WTC11 (cell line): ENCODE measurements around the gene SLAMF1. TPM values are rescaled to one million over a fixed set of nuclear protein-coding genes. Genes with fewer than 3 reads are reported as not detected.

Experiments
- ATAC-seq: fragments of 200-7000 bp; cut with Tn5 transposase; 2 replicates; pipeline ENCODE4 v1.10.0; 2021; ENCODE audit warnings: mild to moderate bottlenecking, moderate library complexity
- CTCF ChIA-PET: fragments of 300-600 bp; sonication (Branson Sonifier 250); formaldehyde crosslinking; loops from one replicate; lab custom pipeline; 2021; ENCODE audit warnings: antibody characterized with exemption; lab: Charles Lee
- POLR2A ChIA-PET: fragments of 350-600 bp; sonication (Branson Sonifier 250); formaldehyde crosslinking; loops from one replicate; lab custom pipeline; 2021; ENCODE audit warnings: antibody characterized with exemption; lab: Charles Lee
- DNase-seq: peaks from one replicate; pipeline ENCODE4 v3.0.0; 2021; ENCODE audit warnings: low spot score
- H3K27ac Mint-ChIP-seq: 2 replicates; pipeline ENCODE4 v1.8.0; 2021; ENCODE audit warnings: mixed read lengths
- H3K27me3 Mint-ChIP-seq: 2 replicates; pipeline ENCODE4 v1.8.0; 2021; ENCODE audit warnings: low read depth, mild to moderate bottlenecking, moderate library complexity, mixed read lengths
- H3K36me3 Mint-ChIP-seq: 2 replicates; pipeline ENCODE4 v1.8.0; 2021; ENCODE audit warnings: mixed read lengths
- H3K4me1 Mint-ChIP-seq: 2 replicates; pipeline ENCODE4 v1.8.0; 2022; ENCODE audit warnings: mixed read lengths
- H3K4me3 Mint-ChIP-seq: 2 replicates; pipeline ENCODE4 v1.8.0; 2021; ENCODE audit warnings: mild to moderate bottlenecking, moderate library complexity, mixed read lengths
- H3K9me3 Mint-ChIP-seq: 2 replicates; pipeline ENCODE4 v1.8.0; 2021; ENCODE audit warnings: mixed read lengths
- CBFB ChIP-seq: sonication (generic); formaldehyde crosslinking; IDR thresholded peaks from 2 replicates; pipeline ENCODE4 v1.8.1; 2022; ENCODE audit warnings: mild to moderate bottlenecking, low read depth, missing genetic modification reagents
- EMX1 ChIP-seq: fragments of 250-450 bp; sonication (Bioruptor Pico); IDR thresholded peaks from 2 replicates; pipeline ENCODE4 v1.8.0; 2021; ENCODE audit warnings: mild to moderate bottlenecking
- ESRRA ChIP-seq: sonication (generic); formaldehyde crosslinking; IDR thresholded peaks from 2 replicates; pipeline ENCODE4 v1.8.1; 2022; ENCODE audit warnings: mild to moderate bottlenecking, missing genetic modification reagents, borderline replicate concordance
- GTF2I ChIP-seq: fragments of 250-450 bp; sonication (Bioruptor Pico); conservative IDR thresholded peaks from 2 replicates; pipeline ENCODE4 v1.4.0; 2021; ENCODE audit warnings: mild to moderate bottlenecking
- OVOL2 ChIP-seq: fragments of 250-450 bp; sonication (Bioruptor Pico); IDR thresholded peaks from 2 replicates; pipeline ENCODE4 v1.9.0; 2021; ENCODE audit warnings: mild to moderate bottlenecking, borderline replicate concordance
- PRRX2 ChIP-seq: fragments of 250-450 bp; sonication (Bioruptor Pico); IDR thresholded peaks from 2 replicates; pipeline ENCODE4 v1.8.0; 2021; ENCODE audit warnings: mild to moderate bottlenecking
- TEAD4 ChIP-seq: sonication (generic); formaldehyde crosslinking; IDR thresholded peaks from 2 replicates; pipeline ENCODE4 v1.8.0; 2022; ENCODE audit warnings: mild to moderate bottlenecking, missing genetic modification reagents
- ZNF219 ChIP-seq: sonication (generic); formaldehyde crosslinking; IDR thresholded peaks from 2 replicates; pipeline ENCODE4 v1.8.0; 2023; ENCODE audit warnings: missing genetic modification reagents, mild to moderate bottlenecking, borderline replicate concordance
- ZNF416 ChIP-seq: fragments of 250-450 bp; sonication (Bioruptor Pico); IDR thresholded peaks from 2 replicates; pipeline ENCODE4 v1.9.0; 2021; ENCODE audit warnings: mild to moderate bottlenecking, inconsistent platforms
- total RNA-seq: library from RNA; stranded (reverse); gene quantifications from 3 replicates; pipeline ENCODE4 v1.2.3, GENCODE V29; 2021
- TF ChIP-seq, protein P1 (sequence below): fragments of 250-450 bp; sonication (Bioruptor Pico); IDR thresholded peaks from 2 replicates; pipeline ENCODE4 v1.9.0; 2021; ENCODE audit warnings: mild to moderate bottlenecking
- TF ChIP-seq, protein P2 (sequence below): sonication (generic); formaldehyde crosslinking; IDR thresholded peaks from 2 replicates; pipeline ENCODE4 v1.8.1; 2023; ENCODE audit warnings: mild to moderate bottlenecking, missing genetic modification reagents, borderline replicate concordance
- TF ChIP-seq, protein P3 (sequence below): sonication (generic); formaldehyde crosslinking; IDR thresholded peaks from 2 replicates; pipeline ENCODE4 v1.8.0; 2022; ENCODE audit warnings: mild to moderate bottlenecking, missing genetic modification reagents
- TF ChIP-seq, protein P4 (sequence below): sonication (generic); formaldehyde crosslinking; IDR thresholded peaks from 2 replicates; pipeline ENCODE4 v1.8.1; 2022; ENCODE audit warnings: mild to moderate bottlenecking, missing genetic modification reagents, moderate library complexity, borderline replicate concordance
- TF ChIP-seq, protein P5 (sequence below): fragments of 250-450 bp; sonication (Bioruptor Pico); conservative IDR thresholded peaks from 2 replicates; pipeline ENCODE4 v1.9.0; 2021; ENCODE audit warnings: mild to moderate bottlenecking
- TF ChIP-seq, protein P6 (sequence below): sonication (generic); formaldehyde crosslinking; IDR thresholded peaks from 2 replicates; pipeline ENCODE4 v1.8.1; 2023; ENCODE audit warnings: mild to moderate bottlenecking, missing genetic modification reagents

SLAMF1 gene
- total RNA-seq, 1 experiment from 2014 or later, result 0.15 TPM

DNA sequence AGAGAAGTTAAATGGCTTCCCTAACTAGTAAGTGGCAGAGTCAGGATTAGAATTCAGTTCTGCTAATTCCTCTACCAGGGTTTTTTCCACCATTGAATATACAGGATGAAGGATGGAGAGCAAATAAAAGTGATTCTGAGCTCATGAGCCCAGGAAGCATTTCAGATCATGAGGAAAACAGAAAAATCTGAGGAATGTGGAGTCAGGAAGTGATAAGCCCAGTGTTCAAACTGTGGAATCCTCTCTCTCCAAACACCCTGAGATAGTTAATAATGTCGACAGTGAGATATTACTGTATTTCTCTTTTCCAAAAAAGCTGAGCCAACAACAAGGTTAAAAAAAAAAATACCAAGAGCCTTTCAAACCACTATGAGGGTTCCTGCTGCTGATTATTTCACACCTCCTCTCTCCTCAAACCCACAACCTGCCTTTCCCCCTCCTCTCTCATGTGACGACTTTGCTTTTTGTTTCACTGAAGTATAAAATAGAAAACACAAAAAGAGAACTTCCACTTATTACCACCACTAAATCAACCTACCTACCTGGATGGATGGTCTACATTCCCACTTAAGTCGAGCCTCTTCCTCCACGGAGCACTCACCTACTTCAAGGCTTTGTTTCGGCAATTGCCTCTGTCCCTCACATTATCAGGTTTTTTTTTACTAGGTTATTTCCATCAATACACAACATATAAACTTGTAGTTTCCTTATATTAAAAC is 8.9 kb downstream of the SLAMF1 start (continued):
- TF ChIP-seq, protein P1, sequence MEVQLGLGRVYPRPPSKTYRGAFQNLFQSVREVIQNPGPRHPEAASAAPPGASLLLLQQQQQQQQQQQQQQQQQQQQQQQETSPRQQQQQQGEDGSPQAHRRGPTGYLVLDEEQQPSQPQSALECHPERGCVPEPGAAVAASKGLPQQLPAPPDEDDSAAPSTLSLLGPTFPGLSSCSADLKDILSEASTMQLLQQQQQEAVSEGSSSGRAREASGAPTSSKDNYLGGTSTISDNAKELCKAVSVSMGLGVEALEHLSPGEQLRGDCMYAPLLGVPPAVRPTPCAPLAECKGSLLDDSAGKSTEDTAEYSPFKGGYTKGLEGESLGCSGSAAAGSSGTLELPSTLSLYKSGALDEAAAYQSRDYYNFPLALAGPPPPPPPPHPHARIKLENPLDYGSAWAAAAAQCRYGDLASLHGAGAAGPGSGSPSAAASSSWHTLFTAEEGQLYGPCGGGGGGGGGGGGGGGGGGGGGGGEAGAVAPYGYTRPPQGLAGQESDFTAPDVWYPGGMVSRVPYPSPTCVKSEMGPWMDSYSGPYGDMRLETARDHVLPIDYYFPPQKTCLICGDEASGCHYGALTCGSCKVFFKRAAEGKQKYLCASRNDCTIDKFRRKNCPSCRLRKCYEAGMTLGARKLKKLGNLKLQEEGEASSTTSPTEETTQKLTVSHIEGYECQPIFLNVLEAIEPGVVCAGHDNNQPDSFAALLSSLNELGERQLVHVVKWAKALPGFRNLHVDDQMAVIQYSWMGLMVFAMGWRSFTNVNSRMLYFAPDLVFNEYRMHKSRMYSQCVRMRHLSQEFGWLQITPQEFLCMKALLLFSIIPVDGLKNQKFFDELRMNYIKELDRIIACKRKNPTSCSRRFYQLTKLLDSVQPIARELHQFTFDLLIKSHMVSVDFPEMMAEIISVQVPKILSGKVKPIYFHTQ (CRISPR knock-in tag), result no peak
- no peak for TF ChIP-seq ZNF219 (CRISPR knock-in tag)
- TF ChIP-seq, all 79 proteins: peak for 0

DNA sequence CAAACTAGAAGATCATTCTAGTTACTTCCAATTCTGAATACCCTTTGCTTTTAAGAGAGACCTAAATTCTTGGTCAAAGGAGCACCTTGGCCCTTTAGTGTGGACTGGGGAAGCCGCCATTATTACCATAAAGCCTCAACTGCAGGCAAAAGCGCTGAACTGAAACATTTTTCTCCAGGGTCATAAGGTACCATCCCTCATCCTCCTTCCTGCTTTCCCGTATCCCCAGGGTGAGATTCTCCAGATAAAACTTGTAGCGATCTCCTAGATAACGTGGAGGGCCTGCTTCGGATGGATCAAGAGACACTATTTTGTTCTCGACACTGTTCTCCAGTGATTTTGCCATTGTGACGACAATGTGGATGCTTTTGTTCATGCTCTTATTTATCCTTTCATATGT is 9.8 kb downstream of the SLAMF1 start:
- CTCF ChIA-PET, result no interaction called here
- H3K4me3 Mint-ChIP-seq, result no peak overlapping the region
- DNase-seq (no peak), ATAC-seq (no peak)
- TF ChIP-seq OVOL2 (CRISPR knock-in tag) (no peak), GTF2I (CRISPR knock-in tag) (no peak), PRRX2 (CRISPR knock-in tag) (no peak), TEAD4 (CRISPR knock-in tag) (no peak), EMX1 (CRISPR knock-in tag) (no peak), CBFB (CRISPR knock-in tag) (no peak), ESRRA (CRISPR knock-in tag) (no peak), ZNF416 (CRISPR knock-in tag) (no peak)
- TF ChIP-seq, protein P2, sequence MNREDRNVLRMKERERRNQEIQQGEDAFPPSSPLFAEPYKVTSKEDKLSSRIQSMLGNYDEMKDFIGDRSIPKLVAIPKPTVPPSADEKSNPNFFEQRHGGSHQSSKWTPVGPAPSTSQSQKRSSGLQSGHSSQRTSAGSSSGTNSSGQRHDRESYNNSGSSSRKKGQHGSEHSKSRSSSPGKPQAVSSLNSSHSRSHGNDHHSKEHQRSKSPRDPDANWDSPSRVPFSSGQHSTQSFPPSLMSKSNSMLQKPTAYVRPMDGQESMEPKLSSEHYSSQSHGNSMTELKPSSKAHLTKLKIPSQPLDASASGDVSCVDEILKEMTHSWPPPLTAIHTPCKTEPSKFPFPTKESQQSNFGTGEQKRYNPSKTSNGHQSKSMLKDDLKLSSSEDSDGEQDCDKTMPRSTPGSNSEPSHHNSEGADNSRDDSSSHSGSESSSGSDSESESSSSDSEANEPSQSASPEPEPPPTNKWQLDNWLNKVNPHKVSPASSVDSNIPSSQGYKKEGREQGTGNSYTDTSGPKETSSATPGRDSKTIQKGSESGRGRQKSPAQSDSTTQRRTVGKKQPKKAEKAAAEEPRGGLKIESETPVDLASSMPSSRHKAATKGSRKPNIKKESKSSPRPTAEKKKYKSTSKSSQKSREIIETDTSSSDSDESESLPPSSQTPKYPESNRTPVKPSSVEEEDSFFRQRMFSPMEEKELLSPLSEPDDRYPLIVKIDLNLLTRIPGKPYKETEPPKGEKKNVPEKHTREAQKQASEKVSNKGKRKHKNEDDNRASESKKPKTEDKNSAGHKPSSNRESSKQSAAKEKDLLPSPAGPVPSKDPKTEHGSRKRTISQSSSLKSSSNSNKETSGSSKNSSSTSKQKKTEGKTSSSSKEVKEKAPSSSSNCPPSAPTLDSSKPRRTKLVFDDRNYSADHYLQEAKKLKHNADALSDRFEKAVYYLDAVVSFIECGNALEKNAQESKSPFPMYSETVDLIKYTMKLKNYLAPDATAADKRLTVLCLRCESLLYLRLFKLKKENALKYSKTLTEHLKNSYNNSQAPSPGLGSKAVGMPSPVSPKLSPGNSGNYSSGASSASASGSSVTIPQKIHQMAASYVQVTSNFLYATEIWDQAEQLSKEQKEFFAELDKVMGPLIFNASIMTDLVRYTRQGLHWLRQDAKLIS (CRISPR knock-in tag), result no peak
- TF ChIP-seq, protein P3, sequence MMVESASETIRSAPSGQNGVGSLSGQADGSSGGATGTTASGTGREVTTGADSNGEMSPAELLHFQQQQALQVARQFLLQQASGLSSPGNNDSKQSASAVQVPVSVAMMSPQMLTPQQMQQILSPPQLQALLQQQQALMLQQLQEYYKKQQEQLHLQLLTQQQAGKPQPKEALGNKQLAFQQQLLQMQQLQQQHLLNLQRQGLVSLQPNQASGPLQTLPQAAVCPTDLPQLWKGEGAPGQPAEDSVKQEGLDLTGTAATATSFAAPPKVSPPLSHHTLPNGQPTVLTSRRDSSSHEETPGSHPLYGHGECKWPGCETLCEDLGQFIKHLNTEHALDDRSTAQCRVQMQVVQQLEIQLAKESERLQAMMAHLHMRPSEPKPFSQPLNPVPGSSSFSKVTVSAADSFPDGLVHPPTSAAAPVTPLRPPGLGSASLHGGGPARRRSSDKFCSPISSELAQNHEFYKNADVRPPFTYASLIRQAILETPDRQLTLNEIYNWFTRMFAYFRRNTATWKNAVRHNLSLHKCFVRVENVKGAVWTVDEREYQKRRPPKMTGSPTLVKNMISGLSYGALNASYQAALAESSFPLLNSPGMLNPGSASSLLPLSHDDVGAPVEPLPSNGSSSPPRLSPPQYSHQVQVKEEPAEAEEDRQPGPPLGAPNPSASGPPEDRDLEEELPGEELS, result no peak
- TF ChIP-seq, protein P4, sequence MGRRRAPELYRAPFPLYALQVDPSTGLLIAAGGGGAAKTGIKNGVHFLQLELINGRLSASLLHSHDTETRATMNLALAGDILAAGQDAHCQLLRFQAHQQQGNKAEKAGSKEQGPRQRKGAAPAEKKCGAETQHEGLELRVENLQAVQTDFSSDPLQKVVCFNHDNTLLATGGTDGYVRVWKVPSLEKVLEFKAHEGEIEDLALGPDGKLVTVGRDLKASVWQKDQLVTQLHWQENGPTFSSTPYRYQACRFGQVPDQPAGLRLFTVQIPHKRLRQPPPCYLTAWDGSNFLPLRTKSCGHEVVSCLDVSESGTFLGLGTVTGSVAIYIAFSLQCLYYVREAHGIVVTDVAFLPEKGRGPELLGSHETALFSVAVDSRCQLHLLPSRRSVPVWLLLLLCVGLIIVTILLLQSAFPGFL (CRISPR knock-in tag), result no peak
- TF ChIP-seq, protein P5, sequence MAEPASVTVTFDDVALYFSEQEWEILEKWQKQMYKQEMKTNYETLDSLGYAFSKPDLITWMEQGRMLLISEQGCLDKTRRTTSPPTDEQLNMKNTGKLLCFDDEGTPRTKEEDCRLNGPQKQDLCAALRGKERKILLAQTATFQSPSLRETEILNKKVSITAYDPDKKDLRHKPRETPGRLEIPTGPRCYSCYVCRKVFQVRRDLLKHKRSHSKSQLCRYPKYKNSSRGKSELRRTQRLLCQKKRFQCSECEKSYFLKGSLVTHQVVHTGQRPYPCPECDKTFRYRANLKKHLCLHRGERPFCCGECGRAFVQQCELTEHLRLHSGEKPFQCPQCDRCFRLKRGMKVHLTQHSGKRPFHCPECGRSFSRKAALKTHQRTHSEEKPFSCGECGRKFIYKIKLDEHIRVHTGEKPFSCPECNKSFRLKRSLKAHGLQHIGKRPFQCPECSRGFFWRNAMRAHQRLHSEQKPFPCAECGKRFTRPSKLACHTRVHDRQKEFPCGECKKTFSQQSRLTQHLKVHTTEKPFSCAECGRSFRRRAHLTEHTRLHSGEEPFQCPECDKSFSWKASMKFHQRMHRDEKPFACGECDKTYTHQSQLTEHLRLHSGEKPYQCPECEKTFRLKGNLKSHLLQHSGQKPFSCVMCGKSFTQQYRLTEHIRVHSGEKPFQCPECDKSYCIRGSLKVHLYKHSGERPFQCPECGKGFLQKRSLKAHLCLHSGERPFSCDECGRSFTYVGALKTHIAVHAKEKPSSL (CRISPR knock-in tag), result no peak
- TF ChIP-seq, protein P6, sequence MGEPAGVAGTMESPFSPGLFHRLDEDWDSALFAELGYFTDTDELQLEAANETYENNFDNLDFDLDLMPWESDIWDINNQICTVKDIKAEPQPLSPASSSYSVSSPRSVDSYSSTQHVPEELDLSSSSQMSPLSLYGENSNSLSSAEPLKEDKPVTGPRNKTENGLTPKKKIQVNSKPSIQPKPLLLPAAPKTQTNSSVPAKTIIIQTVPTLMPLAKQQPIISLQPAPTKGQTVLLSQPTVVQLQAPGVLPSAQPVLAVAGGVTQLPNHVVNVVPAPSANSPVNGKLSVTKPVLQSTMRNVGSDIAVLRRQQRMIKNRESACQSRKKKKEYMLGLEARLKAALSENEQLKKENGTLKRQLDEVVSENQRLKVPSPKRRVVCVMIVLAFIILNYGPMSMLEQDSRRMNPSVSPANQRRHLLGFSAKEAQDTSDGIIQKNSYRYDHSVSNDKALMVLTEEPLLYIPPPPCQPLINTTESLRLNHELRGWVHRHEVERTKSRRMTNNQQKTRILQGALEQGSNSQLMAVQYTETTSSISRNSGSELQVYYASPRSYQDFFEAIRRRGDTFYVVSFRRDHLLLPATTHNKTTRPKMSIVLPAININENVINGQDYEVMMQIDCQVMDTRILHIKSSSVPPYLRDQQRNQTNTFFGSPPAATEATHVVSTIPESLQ (CRISPR knock-in tag), result no peak
- H3K27me3 Mint-ChIP-seq, result peaks cover 19% of the 10 kb centered on the region
- no peaks in the 10 kb centered on the region for H3K9me3 Mint-ChIP-seq
- no peak overlapping the region for H3K27ac Mint-ChIP-seq
- no peaks in the 10 kb centered on the region for H3K36me3 Mint-ChIP-seq
- H3K4me1 Mint-ChIP-seq, result peaks cover 23% of the 10 kb centered on the region
- POLR2A ChIA-PET, result no interaction called here
